Right renal cortex interstitium (tissue), 3 donors: ENCODE data around the gene LDB3. TPM values are rescaled to one million over a fixed set of nuclear protein-coding genes. Genes with fewer than 3 reads are reported as not detected.
"Not testable (repeated sequence)": the region's sequence is repeated elsewhere in the genome, so short reads cannot be mapped to it uniquely, and the experiment has no call there.

ENCODE experiments used
- DNase-seq, 3 donors: peaks; one replicate each; pipeline ENCODE4 v3.0.0-alpha.2; 2013; ENCODE audit warnings: low read depth in 3 of 3, low spot score in 2 of 3
- polyA plus RNA-seq, 3 donors: library from polyadenylated mRNA; unstranded; fragments of 120-200 nt; gene quantifications; one replicate each; pipeline ENCODE4 v1.2.1, GENCODE V29; 2013; ENCODE audit not compliant: insufficient read length in 3 of 3

LDB3 gene
- polyA plus RNA-seq, 3 donors = 0.72 to 1.7 (median 1.2) TPM

GRCh38 chr10:86725980-86726676, 57.8 kb downstream of the LDB3 start:
- no peak for DNase-seq

- no peak for DNase-seq
Observed at GRCh38 chr10:86726677-86726999, 58.3 kb downstream of the LDB3 start.

GRCh38 chr10:86727470-86727869, 59.2 kb downstream of the LDB3 start:
- DNase-seq = no peak

GRCh38 chr10:86728056-86728455, 59.7 kb downstream of the LDB3 start:
- DNase-seq = no peak

GRCh38 chr10:86729677-86730076, 61.4 kb downstream of the LDB3 start:
- no peak for DNase-seq

GRCh38 chr10:86730227-86730626, 61.9 kb downstream of the LDB3 start:
- no peak for DNase-seq

- DNase-seq = no peak
Observed at GRCh38 chr10:86732771-86733170, 64.5 kb downstream of the LDB3 start.

- DNase-seq = no peak
Observed at GRCh38 chr10:86733260-86733671, 65.0 kb downstream of the LDB3 start.

GRCh38 chr10:86734207-86734988, 66.1 kb downstream of the LDB3 start:
- DNase-seq = no peak

- DNase-seq = not testable (repeated sequence)
Observed at GRCh38 chr10:86735278-86735677, 67.0 kb downstream of the LDB3 start.

GRCh38 chr10:86742230-86742629, 73.9 kb downstream of the LDB3 start:
- no peak for DNase-seq

- no peak for DNase-seq
Observed at GRCh38 chr10:86744067-86744725, 75.9 kb downstream of the LDB3 start.

GRCh38 chr10:86747796-86748581, 79.7 kb downstream of the LDB3 start:
- DNase-seq = no peak

GRCh38 chr10:86749854-86750253, 81.5 kb downstream of the LDB3 start:
- no peak for DNase-seq

GRCh38 chr10:86751477-86751876, 83.2 kb downstream of the LDB3 start:
- DNase-seq = no peak

- DNase-seq = no peak
Observed at GRCh38 chr10:86752311-86752710, 84.0 kb downstream of the LDB3 start.

GRCh38 chr10:86753051-86753450, 84.7 kb downstream of the LDB3 start:
- no peak for DNase-seq

GRCh38 chr10:86753638-86754434, 85.5 kb downstream of the LDB3 start:
- no peak for DNase-seq

GRCh38 chr10:86755454-86755739, 87.1 kb downstream of the LDB3 start:
- no peak for DNase-seq

GRCh38 chr10:86755740-86756510, 87.6 kb downstream of the LDB3 start:
- peak in 2 of 3 donors; percentile 83 to 88 for DNase-seq
